Measurements from ENCODE around the gene ZWILCH.

GRCh38 chr15:66592505-66593218, 87.5 kb downstream of the ZWILCH start:
- TF ChIP-seq CTCF (conservative IDR thresholded peaks at IDR 0.05): no peak
- TF ChIP-seq ZFX (IDR thresholded peaks at IDR 0.05): no peak
